ENCODE data around the gene HMGXB4. TPM values are rescaled to one million over a fixed set of nuclear protein-coding genes. Genes with fewer than 3 reads are reported as not detected.

The HMGXB4 gene
- polyA plus RNA-seq, 4 donors: 7.0 to 17.0 (median 8.9) TPM

- no peak for DNase-seq
- Histone ChIP-seq H3K9me3 (ENCODE audit: control insufficient read depth in 2 of 2, insufficient read depth in 1 of 2, low read depth in 1 of 2, low read length in 1 of 2) (no peaks in the 10 kb centered on the region), H3K27ac (ENCODE audit: low read depth in 1 of 3, low read length in 2 of 3) (no peak overlapping the region), H3K27me3 (ENCODE audit: control insufficient read depth in 3 of 3, insufficient read depth in 3 of 3, low read length in 3 of 3) (no peaks in the 10 kb centered on the region), H3K4me1 (ENCODE audit: control insufficient read depth in 3 of 3, insufficient read depth in 2 of 3, low read depth in 1 of 3, low read length in 2 of 3) (no peaks in the 10 kb centered on the region), H3K36me3 (ENCODE audit: control insufficient read depth in 3 of 3, insufficient read depth in 2 of 3, low read depth in 1 of 3, low read length in 3 of 3) (no peaks in the 10 kb centered on the region), H3K4me3 (ENCODE audit: low read depth in 1 of 3, low read length in 3 of 3) (no peak overlapping the region)
- no peak for FAIRE-seq
Measured at GRCh38 chr22:35218079-35218478, 39.2 kb upstream of the HMGXB4 start.

- DNase-seq: no peak
- Histone ChIP-seq H3K4me3 (ENCODE audit: low read depth in 1 of 3, low read length in 3 of 3) (no peak overlapping the region), H3K36me3 (ENCODE audit: control insufficient read depth in 3 of 3, insufficient read depth in 2 of 3, low read depth in 1 of 3, low read length in 3 of 3) (no peaks in the 10 kb centered on the region), H3K9me3 (ENCODE audit: control insufficient read depth in 2 of 2, insufficient read depth in 1 of 2, low read depth in 1 of 2, low read length in 1 of 2) (no peaks in the 10 kb centered on the region), H3K27me3 (ENCODE audit: control insufficient read depth in 3 of 3, insufficient read depth in 3 of 3, low read length in 3 of 3) (no peaks in the 10 kb centered on the region), H3K4me1 (ENCODE audit: control insufficient read depth in 3 of 3, insufficient read depth in 2 of 3, low read depth in 1 of 3, low read length in 2 of 3) (no peaks in the 10 kb centered on the region), H3K27ac (ENCODE audit: low read depth in 1 of 3, low read length in 2 of 3) (no peak overlapping the region)
- FAIRE-seq: no peak
- 55 to 69% (median 67%) methylated on average over 3 of the region's 3 CpGs for WGBS, 3 donors
Measured at GRCh38 chr22:35219012-35219411, 38.3 kb upstream of the HMGXB4 start.

- Histone ChIP-seq H3K4me1 (ENCODE audit: control insufficient read depth in 3 of 3, insufficient read depth in 2 of 3, low read depth in 1 of 3, low read length in 2 of 3) (no peaks in the 10 kb centered on the region), H3K9me3 (ENCODE audit: control insufficient read depth in 2 of 2, insufficient read depth in 1 of 2, low read depth in 1 of 2, low read length in 1 of 2) (no peaks in the 10 kb centered on the region), H3K4me3 (ENCODE audit: low read depth in 1 of 3, low read length in 3 of 3) (no peak overlapping the region), H3K27me3 (ENCODE audit: control insufficient read depth in 3 of 3, insufficient read depth in 3 of 3, low read length in 3 of 3) (peaks cover 0 to 2% (median 0%) of the 10 kb centered on the region in 3 donors), H3K27ac (ENCODE audit: low read depth in 1 of 3, low read length in 2 of 3) (no peak overlapping the region), H3K36me3 (ENCODE audit: control insufficient read depth in 3 of 3, insufficient read depth in 2 of 3, low read depth in 1 of 3, low read length in 3 of 3) (no peaks in the 10 kb centered on the region)
- no peak for FAIRE-seq
- DNase-seq: no peak
- 60 to 82% (median 71%) methylated on average over 2 of the region's 2 CpGs for WGBS, 3 donors
Measured at GRCh38 chr22:35220221-35220620, 37.1 kb upstream of the HMGXB4 start.

- peaks cover 0 to 2% of the 10 kb centered on the region in 2 donors for H3K9me3 ChIP-seq (ENCODE audit: control insufficient read depth in 2 of 2, insufficient read depth in 1 of 2, low read depth in 1 of 2, low read length in 1 of 2)
- 76 to 80% (median 77%) methylated on average over 4 of the region's 4 CpGs for WGBS, 3 donors
- FAIRE-seq (no peak), DNase-seq (no peak)
- H3K27me3 ChIP-seq (ENCODE audit: control insufficient read depth in 3 of 3, insufficient read depth in 3 of 3, low read length in 3 of 3): peaks cover 0 to 6% (median 0%) of the 10 kb centered on the region in 3 donors
- no peaks in the 10 kb centered on the region for H3K4me1 ChIP-seq (ENCODE audit: control insufficient read depth in 3 of 3, insufficient read depth in 2 of 3, low read depth in 1 of 3, low read length in 2 of 3)
- no peak overlapping the region for H3K4me3 ChIP-seq (ENCODE audit: low read depth in 1 of 3, low read length in 3 of 3)
- H3K27ac ChIP-seq (ENCODE audit: low read depth in 1 of 3, low read length in 2 of 3): no peak overlapping the region
- no peaks in the 10 kb centered on the region for H3K36me3 ChIP-seq (ENCODE audit: control insufficient read depth in 3 of 3, insufficient read depth in 2 of 3, low read depth in 1 of 3, low read length in 3 of 3)
Measured at GRCh38 chr22:35225010-35225409, 32.3 kb upstream of the HMGXB4 start.

- FAIRE-seq: no peak
- 60 to 65% (median 65%) methylated on average over 5 of the region's 5 CpGs for WGBS, 3 donors
- DNase-seq: no peak
- no peak overlapping the region for H3K27ac ChIP-seq (ENCODE audit: low read depth in 1 of 3, low read length in 2 of 3)
- H3K9me3 ChIP-seq (ENCODE audit: control insufficient read depth in 2 of 2, insufficient read depth in 1 of 2, low read depth in 1 of 2, low read length in 1 of 2): peaks cover 0 to 2% of the 10 kb centered on the region in 2 donors
- H3K4me3 ChIP-seq (ENCODE audit: low read depth in 1 of 3, low read length in 3 of 3): no peak overlapping the region
- H3K36me3 ChIP-seq (ENCODE audit: control insufficient read depth in 3 of 3, insufficient read depth in 2 of 3, low read depth in 1 of 3, low read length in 3 of 3): no peaks in the 10 kb centered on the region
- H3K27me3 ChIP-seq (ENCODE audit: control insufficient read depth in 3 of 3, insufficient read depth in 3 of 3, low read length in 3 of 3): peaks cover 0 to 6% (median 3%) of the 10 kb centered on the region in 3 donors
- H3K4me1 ChIP-seq (ENCODE audit: control insufficient read depth in 3 of 3, insufficient read depth in 2 of 3, low read depth in 1 of 3, low read length in 2 of 3): no peaks in the 10 kb centered on the region
Measured at GRCh38 chr22:35226958-35227647, 30.2 kb upstream of the HMGXB4 start.

- no peak for FAIRE-seq
- H3K9me3 ChIP-seq (ENCODE audit: control insufficient read depth in 2 of 2, insufficient read depth in 1 of 2, low read depth in 1 of 2, low read length in 1 of 2): peaks cover 0 to 2% of the 10 kb centered on the region in 2 donors
- no peak overlapping the region for H3K4me3 ChIP-seq (ENCODE audit: low read depth in 1 of 3, low read length in 3 of 3)
- peaks cover 0 to 4% (median 3%) of the 10 kb centered on the region in 3 donors for H3K27me3 ChIP-seq (ENCODE audit: control insufficient read depth in 3 of 3, insufficient read depth in 3 of 3, low read length in 3 of 3)
- H3K27ac ChIP-seq (ENCODE audit: low read depth in 1 of 3, low read length in 2 of 3): no peak overlapping the region
- no peaks in the 10 kb centered on the region for H3K4me1 ChIP-seq (ENCODE audit: control insufficient read depth in 3 of 3, insufficient read depth in 2 of 3, low read depth in 1 of 3, low read length in 2 of 3)
- no peaks in the 10 kb centered on the region for H3K36me3 ChIP-seq (ENCODE audit: control insufficient read depth in 3 of 3, insufficient read depth in 2 of 3, low read depth in 1 of 3, low read length in 3 of 3)
- DNase-seq: no peak
- WGBS, 3 donors: 68 to 78% (median 76%) methylated on average over 7 of the region's 7 CpGs
Measured at GRCh38 chr22:35229865-35230264, 27.4 kb upstream of the HMGXB4 start.

GRCh38 chr22:35230417-35230816 is 26.9 kb upstream of the HMGXB4 start:
- no peak overlapping the region for H3K27ac ChIP-seq (ENCODE audit: low read depth in 1 of 3, low read length in 2 of 3)
- peaks cover 0 to 6% (median 3%) of the 10 kb centered on the region in 3 donors for H3K27me3 ChIP-seq (ENCODE audit: control insufficient read depth in 3 of 3, insufficient read depth in 3 of 3, low read length in 3 of 3)
- no peak overlapping the region for H3K4me3 ChIP-seq (ENCODE audit: low read depth in 1 of 3, low read length in 3 of 3)
- FAIRE-seq: no peak
- no peaks in the 10 kb centered on the region for H3K4me1 ChIP-seq (ENCODE audit: control insufficient read depth in 3 of 3, insufficient read depth in 2 of 3, low read depth in 1 of 3, low read length in 2 of 3)
- H3K36me3 ChIP-seq (ENCODE audit: control insufficient read depth in 3 of 3, insufficient read depth in 2 of 3, low read depth in 1 of 3, low read length in 3 of 3): no peaks in the 10 kb centered on the region
- no peak for DNase-seq
- peaks cover 0 to 2% of the 10 kb centered on the region in 2 donors for H3K9me3 ChIP-seq (ENCODE audit: control insufficient read depth in 2 of 2, insufficient read depth in 1 of 2, low read depth in 1 of 2, low read length in 1 of 2)

GRCh38 chr22:35230839-35231584 is 26.3 kb upstream of the HMGXB4 start:
- H3K4me3 ChIP-seq (ENCODE audit: low read depth in 1 of 3, low read length in 3 of 3): no peak overlapping the region
- no peaks in the 10 kb centered on the region for H3K4me1 ChIP-seq (ENCODE audit: control insufficient read depth in 3 of 3, insufficient read depth in 2 of 3, low read depth in 1 of 3, low read length in 2 of 3)
- no peak overlapping the region for H3K27ac ChIP-seq (ENCODE audit: low read depth in 1 of 3, low read length in 2 of 3)
- DNase-seq (no peak), FAIRE-seq (no peak)
- H3K27me3 ChIP-seq (ENCODE audit: control insufficient read depth in 3 of 3, insufficient read depth in 3 of 3, low read length in 3 of 3): peaks cover 0 to 6% (median 3%) of the 10 kb centered on the region in 3 donors
- WGBS, 3 donors: 28 to 43% (median 42%) methylated on average over 16 of the region's 16 CpGs
- H3K36me3 ChIP-seq (ENCODE audit: control insufficient read depth in 3 of 3, insufficient read depth in 2 of 3, low read depth in 1 of 3, low read length in 3 of 3): no peaks in the 10 kb centered on the region
- peaks cover 0 to 2% of the 10 kb centered on the region in 2 donors for H3K9me3 ChIP-seq (ENCODE audit: control insufficient read depth in 2 of 2, insufficient read depth in 1 of 2, low read depth in 1 of 2, low read length in 1 of 2)

All from small intestine (tissue), 7 donors.